Measurements from ENCODE around the gene ERFE.

GRCh38 chr2:238132463-238133450 is 26.0 kb upstream of the ERFE start:
- no peak for TF ChIP-seq SIX5 (IDR thresholded peaks at IDR 0.05; ENCODE audit: low read depth, low read length, severe bottlenecking)
- no peak for TF ChIP-seq CTCF (IDR thresholded peaks at IDR 0.05 in 2 of 3, conservative IDR thresholded peaks at IDR 0.05 in 1 of 3; ENCODE audit: control insufficient read depth in 2 of 3, extremely low read depth in 1 of 3, insufficient read depth in 1 of 3, low read depth in 3 of 3, low read length in 3 of 3)
- TF ChIP-seq USF2 (IDR thresholded peaks at IDR 0.05; ENCODE audit: borderline replicate concordance, low read depth, low read length), result no peak
- no peak for TF ChIP-seq EZH2 (IDR thresholded peaks at IDR 0.05; ENCODE audit: borderline replicate concordance, control insufficient read depth, low read depth, low read length)
- TF ChIP-seq SRF (IDR thresholded peaks at IDR 0.05; ENCODE audit: low read depth in 2 of 2, low read length in 2 of 2), result no peak
- no peak for TF ChIP-seq POLR2AphosphoS2 (IDR thresholded peaks at IDR 0.05; ENCODE audit: low read depth, low read length)
- TF ChIP-seq ZBTB4 (CRISPR knock-in tag; IDR thresholded peaks at IDR 0.05), result no peak
- TF ChIP-seq SPI1 (IDR thresholded peaks at IDR 0.05; ENCODE audit: borderline replicate concordance, insufficient read depth, low read depth, low read length), result no peak
- no peak for TF ChIP-seq POLR2AphosphoS5 (IDR thresholded peaks at IDR 0.05; ENCODE audit: low read length)

Measured in GM12878 (cell line).